ENCODE data around the gene CDH23. TPM values are rescaled to one million over a fixed set of nuclear protein-coding genes. Genes with fewer than 3 reads are reported as not detected.

CDH23 gene
- polyA plus RNA-seq, 2 of the 4 experiments (the other 2 are of a cell fraction): 1.1 to 2.3 TPM

DNA sequence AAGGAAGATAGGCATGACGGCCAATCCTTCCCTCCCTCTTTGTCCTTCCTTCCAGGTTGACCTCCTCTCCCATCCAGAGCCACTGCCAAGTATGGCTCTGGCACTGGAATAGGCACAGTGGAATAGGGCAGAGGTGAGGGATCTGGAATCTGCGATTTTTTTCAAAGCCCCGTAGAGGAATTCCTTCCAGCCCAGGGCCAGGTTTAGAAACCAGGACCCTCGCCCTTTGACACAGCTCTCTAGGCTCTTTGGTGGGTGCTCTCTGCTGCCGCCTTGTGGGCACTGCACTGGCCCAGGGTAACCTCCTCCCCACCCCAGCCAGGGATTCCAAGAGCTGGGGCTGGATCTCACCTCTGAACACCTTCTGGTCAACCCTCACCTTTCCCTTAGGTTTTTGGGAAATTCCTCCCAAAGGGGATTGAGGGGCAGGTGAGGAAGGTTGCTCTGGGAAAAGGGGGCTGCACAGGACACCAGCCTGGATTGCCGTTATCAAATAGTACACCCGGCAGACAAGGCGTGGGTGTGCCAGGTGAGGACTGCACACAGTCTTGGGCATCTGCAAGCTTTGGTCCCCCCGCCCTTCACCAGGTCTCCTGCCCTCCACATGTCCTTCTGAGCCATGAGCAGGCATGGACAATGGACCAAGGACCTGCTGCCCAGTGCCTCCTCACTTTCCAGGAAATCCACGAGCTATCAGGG lies 300.1 kb downstream of the CDH23 start:
- peaks cover 12% of the 10 kb centered on the region for H3K4me1 ChIP-seq
- H3K4me2 ChIP-seq: no peak overlapping the region
- ATAC-seq (peak; percentile 72 to 94; a peak in 5 of 6 replicates), DNase-seq (ENCODE audit: low read depth in 1 of 2, low spot score in 1 of 2) (peak; percentile 28 to 76), FAIRE-seq (no peak)
- TF ChIP-seq RAD21 (conservative IDR thresholded peaks at IDR 0.05 in 1 of 2, IDR thresholded peaks at IDR 0.05 in 1 of 2): peak; percentile 60 to 62
- TF ChIP-seq POLR2A (IDR thresholded peaks at IDR 0.05; ENCODE audit: low read length): no peak
- TF ChIP-seq, protein P1, sequence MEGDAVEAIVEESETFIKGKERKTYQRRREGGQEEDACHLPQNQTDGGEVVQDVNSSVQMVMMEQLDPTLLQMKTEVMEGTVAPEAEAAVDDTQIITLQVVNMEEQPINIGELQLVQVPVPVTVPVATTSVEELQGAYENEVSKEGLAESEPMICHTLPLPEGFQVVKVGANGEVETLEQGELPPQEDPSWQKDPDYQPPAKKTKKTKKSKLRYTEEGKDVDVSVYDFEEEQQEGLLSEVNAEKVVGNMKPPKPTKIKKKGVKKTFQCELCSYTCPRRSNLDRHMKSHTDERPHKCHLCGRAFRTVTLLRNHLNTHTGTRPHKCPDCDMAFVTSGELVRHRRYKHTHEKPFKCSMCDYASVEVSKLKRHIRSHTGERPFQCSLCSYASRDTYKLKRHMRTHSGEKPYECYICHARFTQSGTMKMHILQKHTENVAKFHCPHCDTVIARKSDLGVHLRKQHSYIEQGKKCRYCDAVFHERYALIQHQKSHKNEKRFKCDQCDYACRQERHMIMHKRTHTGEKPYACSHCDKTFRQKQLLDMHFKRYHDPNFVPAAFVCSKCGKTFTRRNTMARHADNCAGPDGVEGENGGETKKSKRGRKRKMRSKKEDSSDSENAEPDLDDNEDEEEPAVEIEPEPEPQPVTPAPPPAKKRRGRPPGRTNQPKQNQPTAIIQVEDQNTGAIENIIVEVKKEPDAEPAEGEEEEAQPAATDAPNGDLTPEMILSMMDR (IDR thresholded peaks at IDR 0.05): peak; percentile 83
- TF ChIP-seq NPAS2 (CRISPR knock-in tag; IDR thresholded peaks at IDR 0.05; ENCODE audit: borderline replicate concordance): no peak
- peak; percentile 85 for TF ChIP-seq SMC3 (IDR thresholded peaks at IDR 0.05)
- 46% methylated on average over 10 of the region's 10 CpGs for WGBS (ENCODE audit: missing lambda C conversion rate)
- 0 out of 6 replicates have a peak overlapping the region, but pooled peaks of 1 of the 2 experiments have one; percentile 33 for H3K27ac ChIP-seq
- no peak overlapping the region for H3K4me3 ChIP-seq
- H3K9me3 ChIP-seq: no peaks in the 10 kb centered on the region
- CTCF ChIA-PET: interaction anchor here (0.6 to 9.8 kb wide), 55 partner anchors 9 to 421 kb away, joined by 3 to 112 read pairs (median 4); partner anchors contain the start of genes C10orf105, CDH23, SLC29A3 and VSIR
- POLR2A ChIA-PET: no interaction called here

DNA sequence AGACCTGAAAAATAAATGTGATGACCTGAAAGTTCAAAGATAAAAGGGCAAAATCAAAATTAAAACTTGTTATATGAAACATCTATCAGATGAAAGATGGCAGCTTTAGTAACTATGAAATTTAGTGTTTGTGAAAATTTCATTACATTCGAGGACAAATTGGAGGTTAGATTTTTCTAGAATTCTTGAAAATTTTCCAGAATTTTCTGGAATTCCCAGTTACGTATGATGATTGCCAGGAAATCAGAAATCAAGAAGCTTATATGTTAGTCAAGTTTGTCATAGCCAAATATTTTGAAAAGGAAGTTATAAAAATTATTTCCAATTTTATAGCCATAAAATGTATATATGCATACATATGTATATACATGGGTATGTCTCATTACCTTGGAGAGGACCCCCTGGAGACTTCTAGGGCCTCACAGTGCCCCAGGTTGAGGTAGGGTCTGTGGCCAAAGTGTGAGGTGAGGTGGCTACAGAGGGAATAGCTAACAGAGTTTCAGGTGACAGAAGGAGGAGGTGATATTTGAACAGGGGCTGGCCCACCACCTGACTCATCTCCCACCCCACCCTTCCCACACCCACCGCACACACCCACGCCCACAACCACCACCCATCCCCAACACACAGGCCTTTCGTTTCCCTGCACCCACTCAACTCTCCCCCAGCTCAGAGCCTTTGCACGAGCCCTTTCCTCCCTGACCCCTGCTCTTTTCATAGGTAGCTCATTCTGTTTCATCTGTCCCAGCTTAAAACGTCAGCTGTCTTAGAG lies 301.4 kb downstream of the CDH23 start:
- no peak overlapping the region for H3K4me2 ChIP-seq
- ChIA-PET POLR2A (interaction anchor here (0.8 kb wide), 1 partner anchor 75 kb away, joined by 3 read pairs; no protein-coding TSS in a partner anchor), CTCF (interaction anchor here (0.6 to 9.8 kb wide), 33 partner anchors 8 to 398 kb away, joined by 3 to 112 read pairs (median 5); partner anchors contain the start of genes CDH23, SLC29A3 and VSIR)
- ATAC-seq: no peak
- H3K4me3 ChIP-seq: no peak overlapping the region
- peaks cover 9% of the 10 kb centered on the region; the same call in 2 of the 3 replicates for H3K4me1 ChIP-seq
- WGBS (ENCODE audit: missing lambda C conversion rate): 50% methylated on average over 7 of the region's 7 CpGs
- DNase-seq (ENCODE audit: low read depth in 1 of 2, low spot score in 1 of 2): no peak
- no peak overlapping the region for H3K27ac ChIP-seq
- no peaks in the 10 kb centered on the region for H3K9me3 ChIP-seq
- TF ChIP-seq CHD4 (IDR thresholded peaks at IDR 0.05; ENCODE audit: borderline replicate concordance): no peak
- TF ChIP-seq CBX8 (IDR thresholded peaks at IDR 0.05): no peak
- TF ChIP-seq, protein P1 (IDR thresholded peaks at IDR 0.05): no peak
- TF ChIP-seq BHLHE40 (IDR thresholded peaks at IDR 0.05; ENCODE audit: low read depth, low read length): no peak
- TF ChIP-seq NFE2L2 (conservative IDR thresholded peaks at IDR 0.05; ENCODE audit: low read length): no peak
- no peak for TF ChIP-seq FOSL2 (IDR thresholded peaks at IDR 0.05)
- TF ChIP-seq FOSL2 (CRISPR knock-in tag; IDR thresholded peaks at IDR 0.05): no peak
- TF ChIP-seq SREBF2 (IDR thresholded peaks at IDR 0.05): no peak
- TF ChIP-seq RCOR1 (IDR thresholded peaks at IDR 0.05; ENCODE audit: low read depth, low read length): no peak
- TF ChIP-seq, protein P2, sequence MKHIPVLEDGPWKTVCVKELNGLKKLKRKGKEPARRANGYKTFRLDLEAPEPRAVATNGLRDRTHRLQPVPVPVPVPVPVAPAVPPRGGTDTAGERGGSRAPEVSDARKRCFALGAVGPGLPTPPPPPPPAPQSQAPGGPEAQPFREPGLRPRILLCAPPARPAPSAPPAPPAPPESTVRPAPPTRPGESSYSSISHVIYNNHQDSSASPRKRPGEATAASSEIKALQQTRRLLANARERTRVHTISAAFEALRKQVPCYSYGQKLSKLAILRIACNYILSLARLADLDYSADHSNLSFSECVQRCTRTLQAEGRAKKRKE (CRISPR knock-in tag; IDR thresholded peaks at IDR 0.05; ENCODE audit: low read depth): no peak
- TF ChIP-seq, protein P3, sequence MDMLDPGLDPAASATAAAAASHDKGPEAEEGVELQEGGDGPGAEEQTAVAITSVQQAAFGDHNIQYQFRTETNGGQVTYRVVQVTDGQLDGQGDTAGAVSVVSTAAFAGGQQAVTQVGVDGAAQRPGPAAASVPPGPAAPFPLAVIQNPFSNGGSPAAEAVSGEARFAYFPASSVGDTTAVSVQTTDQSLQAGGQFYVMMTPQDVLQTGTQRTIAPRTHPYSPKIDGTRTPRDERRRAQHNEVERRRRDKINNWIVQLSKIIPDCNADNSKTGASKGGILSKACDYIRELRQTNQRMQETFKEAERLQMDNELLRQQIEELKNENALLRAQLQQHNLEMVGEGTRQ (IDR thresholded peaks at IDR 0.05): no peak
- no peak for FAIRE-seq

Data from A549 (cell line).